Suprapubic skin (tissue), 4 donors: ENCODE data around the gene CLIP4. TPM values are rescaled to one million over a fixed set of nuclear protein-coding genes. Genes with fewer than 3 reads are reported as not detected.

ENCODE experiments used
- DNase-seq, 2 donors: peaks; one replicate each; pipeline ENCODE4 v3.0.0-alpha.2; 2019; ENCODE audit warnings: low spot score in 2 of 2
- H3K27ac ChIP-seq: fragments of 200-600 bp; sonication (generic); one replicate; pipeline ENCODE4 v1.5.1; 2019
- H3K27me3 ChIP-seq: fragments of 200-600 bp; sonication (generic); one replicate; pipeline ENCODE4 v1.5.1; 2019
- H3K36me3 ChIP-seq: fragments of 200-600 bp; sonication (generic); one replicate; pipeline ENCODE4 v1.5.1; 2019
- H3K4me1 ChIP-seq: fragments of 200-600 bp; sonication (generic); one replicate; pipeline ENCODE4 v1.5.1; 2019
- H3K4me3 ChIP-seq: fragments of 200-600 bp; sonication (generic); one replicate; pipeline ENCODE4 v1.5.1; 2019; ENCODE audit warnings: mild to moderate bottlenecking
- H3K9me3 ChIP-seq: fragments of 200-600 bp; sonication (generic); one replicate; pipeline ENCODE4 v1.5.1; 2019
- CTCF ChIP-seq, 2 donors: fragments of 200-600 bp in 1 of 2; fragments of 450-650 bp in 1 of 2; sonication (generic) in 1 of 2; IDR thresholded peaks; one replicate each; pipeline ENCODE4 v1.5.1; 2016 to 2019; ENCODE audit warnings: antibody characterized with exemption in 2 of 2, mild to moderate bottlenecking in 1 of 2, moderate library complexity in 1 of 2
- EP300 ChIP-seq: sonication (generic); formaldehyde crosslinking; IDR thresholded peaks from one replicate; pipeline ENCODE4 v1.6.1; 2017; ENCODE audit warnings: antibody characterized with exemption
- POLR2A ChIP-seq, 2 donors: fragments of 450-650 bp; IDR thresholded peaks; one replicate each; pipeline ENCODE4 v1.6.1; 2017; ENCODE audit warnings: antibody characterized with exemption in 2 of 2, mild to moderate bottlenecking in 2 of 2, moderate library complexity in 2 of 2
- POLR2AphosphoS5 ChIP-seq, 3 donors: sonication (generic); formaldehyde crosslinking; IDR thresholded peaks; one replicate each; pipeline ENCODE4 v1.6.1; 2017; ENCODE audit warnings: antibody characterized with exemption in 3 of 3
- WGBS: methylation state at CpG from one replicate; pipeline ENCODE4 v1.1.5; 2018; 5-methylcytosine and 5-hydroxymethylcytosine counted together
- total RNA-seq, 4 donors: library from RNA; depleted of rRNA; stranded (reverse); fragments of >200 nt; gene quantifications; one replicate each; pipeline ENCODE4 v1.1.0, GENCODE V29; 2016

Gene CLIP4
- total RNA-seq, 4 donors from 2014 or later: 61.9 to 173 (median 67.4) TPM

DNA sequence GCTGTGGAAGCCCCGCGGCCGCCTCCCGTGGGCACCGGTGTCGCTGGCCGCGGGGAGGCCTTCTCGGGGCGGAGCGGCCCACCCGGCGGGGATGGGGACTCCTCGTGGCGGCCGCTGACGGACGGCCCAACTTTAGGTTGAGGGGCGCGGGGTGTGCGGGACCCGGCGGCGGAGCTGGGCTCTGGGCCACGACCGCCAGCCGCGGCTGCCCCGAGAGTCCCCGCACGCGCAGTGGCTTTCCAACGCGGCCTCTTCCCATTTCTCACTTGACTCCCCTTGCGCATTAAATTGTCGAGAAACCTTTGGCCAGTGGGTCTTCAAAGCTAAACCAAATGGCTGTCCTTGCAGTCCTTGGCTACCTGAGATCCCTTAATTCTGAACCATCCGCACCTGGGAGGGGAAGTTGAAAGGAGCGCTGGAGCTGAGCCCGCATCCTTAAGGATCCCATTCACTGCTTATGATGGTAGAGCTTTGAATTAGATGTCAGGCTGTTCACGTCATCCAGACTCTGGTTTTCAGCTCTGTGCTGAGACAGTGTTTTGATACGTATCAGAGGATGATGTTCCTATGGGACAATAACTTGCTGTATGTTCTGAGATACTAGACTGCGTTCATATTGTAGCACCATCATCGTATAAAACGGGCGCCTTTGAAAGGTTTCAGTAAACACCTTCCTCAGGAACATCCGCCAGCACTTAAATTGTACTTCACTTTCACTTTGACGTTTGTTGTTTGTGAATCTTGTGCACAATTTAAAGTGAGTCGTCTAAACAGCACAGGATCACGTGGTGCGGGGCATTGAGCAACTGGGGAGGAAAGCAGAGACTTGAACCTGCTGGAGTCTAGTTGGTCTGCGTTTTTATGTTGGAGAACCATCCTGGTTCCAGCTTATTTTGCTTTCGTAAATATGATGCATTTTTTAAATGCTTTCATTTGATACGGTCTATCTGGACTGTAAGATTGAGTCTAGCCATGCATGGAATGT lies 874 bp downstream of the CLIP4 start:
- peak; percentile 86 to 89 for DNase-seq
- Histone ChIP-seq H3K27me3 (no peaks in the 10 kb centered on the region), H3K9me3 (no peaks in the 10 kb centered on the region), H3K4me3 (peak overlapping the region; percentile 60), H3K36me3 (no peaks in the 10 kb centered on the region), H3K4me1 (peaks cover 56% of the 10 kb centered on the region), H3K27ac (peak overlapping the region; percentile 92)
- no peak for TF ChIP-seq CTCF (IDR thresholded peaks at IDR 0.05)
- TF ChIP-seq POLR2AphosphoS5 (IDR thresholded peaks at IDR 0.05): peak in 1 of 3 donors; percentile 15
- TF ChIP-seq POLR2A (IDR thresholded peaks at IDR 0.05): peak in 1 of 2 donors; percentile 15
- WGBS: 6% methylated on average over 25 of the region's 53 CpGs

- no peak overlapping the region for H3K4me3 ChIP-seq
- no peak for DNase-seq
- 46% methylated on average over 2 of the region's 2 CpGs for WGBS
- no peaks in the 10 kb centered on the region for H3K36me3 ChIP-seq
- TF ChIP-seq CTCF (IDR thresholded peaks at IDR 0.05) (no peak), POLR2A (IDR thresholded peaks at IDR 0.05) (no peak), POLR2AphosphoS5 (IDR thresholded peaks at IDR 0.05) (no peak), EP300 (no peak)
- peaks cover 53% of the 10 kb centered on the region for H3K4me1 ChIP-seq
- peak overlapping the region; percentile 92 for H3K27ac ChIP-seq
- H3K27me3 ChIP-seq: no peaks in the 10 kb centered on the region
- H3K9me3 ChIP-seq: no peaks in the 10 kb centered on the region
Observed at GRCh38 chr2:29117636-29118303, 2.6 kb downstream of the CLIP4 start.

- Histone ChIP-seq H3K9me3 (no peaks in the 10 kb centered on the region), H3K27ac (no peak overlapping the region), H3K27me3 (no peaks in the 10 kb centered on the region), H3K36me3 (no peaks in the 10 kb centered on the region), H3K4me3 (no peak overlapping the region), H3K4me1 (peaks cover 40% of the 10 kb centered on the region)
- no peak for DNase-seq
- WGBS: 21% methylated on average over 4 of the region's 4 CpGs
- no peak for TF ChIP-seq POLR2A (IDR thresholded peaks at IDR 0.05)
- TF ChIP-seq EP300: no peak
Observed at GRCh38 chr2:29119211-29119610, 4.0 kb downstream of the CLIP4 start.

DNA sequence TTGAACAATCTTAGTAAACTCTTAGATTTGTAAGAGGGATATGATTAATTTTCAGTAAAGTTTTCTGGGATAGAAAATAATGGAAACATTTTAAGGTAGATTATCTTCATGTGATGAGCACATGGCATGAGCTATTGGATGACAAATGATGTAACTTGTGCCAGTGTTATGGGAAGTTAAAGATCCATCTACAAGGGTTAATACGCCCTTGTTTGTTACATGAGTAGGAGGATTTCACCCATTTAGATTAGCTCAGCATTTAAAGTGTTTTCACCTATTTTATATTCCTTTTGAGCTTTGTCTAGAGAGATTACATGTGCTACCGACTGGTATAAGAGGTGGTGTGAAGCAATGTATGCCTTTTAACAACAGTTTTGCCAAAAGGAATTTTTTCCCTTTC lies 5.6 kb downstream of the CLIP4 start:
- peaks cover 5% of the 10 kb centered on the region for H3K36me3 ChIP-seq
- H3K4me3 ChIP-seq: no peak overlapping the region
- H3K27ac ChIP-seq: no peak overlapping the region
- WGBS: 83% methylated on average over 2 of the region's 2 CpGs
- DNase-seq: no peak
- no peaks in the 10 kb centered on the region for H3K27me3 ChIP-seq
- peaks cover 30% of the 10 kb centered on the region for H3K4me1 ChIP-seq
- no peak for TF ChIP-seq CTCF (IDR thresholded peaks at IDR 0.05)
- no peak for TF ChIP-seq EP300
- TF ChIP-seq POLR2A (IDR thresholded peaks at IDR 0.05): no peak
- TF ChIP-seq POLR2AphosphoS5 (IDR thresholded peaks at IDR 0.05): no peak
- H3K9me3 ChIP-seq: no peaks in the 10 kb centered on the region

DNA sequence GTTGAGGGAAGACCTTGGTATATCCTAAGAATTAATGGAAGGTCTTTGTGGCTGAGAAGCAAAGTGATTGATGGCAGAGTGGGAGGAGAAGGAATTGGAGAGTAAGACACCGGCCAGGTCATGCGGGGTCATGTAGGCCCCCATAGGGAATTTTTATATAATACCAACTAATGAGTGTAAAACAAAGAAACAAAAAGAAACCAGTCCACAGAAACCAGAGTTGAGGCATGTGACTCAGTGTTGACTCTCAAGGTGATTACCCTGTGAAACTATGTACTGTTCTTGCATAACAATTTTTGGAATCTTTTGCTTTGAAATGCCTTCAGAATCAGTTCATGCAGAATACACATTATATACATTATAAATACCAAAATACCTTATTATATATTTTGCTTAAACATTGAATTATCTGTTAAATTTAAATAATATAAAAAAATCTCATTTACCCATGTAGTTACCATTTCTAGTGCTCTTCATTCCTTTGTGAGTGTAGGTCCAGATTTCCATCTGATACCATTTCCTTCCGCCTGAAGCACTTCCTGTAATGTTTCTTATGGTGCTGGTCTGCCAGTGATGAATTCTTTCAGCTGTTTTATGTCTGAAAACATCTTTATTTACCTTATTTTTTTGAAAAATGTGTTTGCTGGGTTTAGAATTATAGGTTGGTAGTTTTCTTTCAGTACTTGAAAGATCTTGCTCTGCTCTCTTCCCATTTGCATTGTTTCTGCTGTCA lies 8.6 kb downstream of the CLIP4 start:
- H3K36me3 ChIP-seq: peaks cover 5% of the 10 kb centered on the region
- 93% methylated on average over 3 of the region's 3 CpGs for WGBS
- H3K4me1 ChIP-seq: peaks cover 13% of the 10 kb centered on the region
- TF ChIP-seq POLR2AphosphoS5 (IDR thresholded peaks at IDR 0.05) (no peak), EP300 (no peak), CTCF (IDR thresholded peaks at IDR 0.05) (no peak), POLR2A (IDR thresholded peaks at IDR 0.05) (no peak)
- no peak overlapping the region for H3K27ac ChIP-seq
- no peaks in the 10 kb centered on the region for H3K27me3 ChIP-seq
- H3K9me3 ChIP-seq: no peaks in the 10 kb centered on the region
- no peak overlapping the region for H3K4me3 ChIP-seq
- no peak for DNase-seq
